HCT116 (cell line): ENCODE data around the gene ARVCF. TPM values are rescaled to one million over a fixed set of nuclear protein-coding genes. Genes with fewer than 3 reads are reported as not detected.

Source experiments
- ATAC-seq: fragments of 200-7000 bp; cut with Tn5 transposase; 2 replicates; pipeline ENCODE4 v1.9.1; 2020; ENCODE audit warnings: mild to moderate bottlenecking, moderate library complexity
- BruUV-seq: library from RNA; stranded (reverse); fragments of 400-500 nt; replicated peaks from 2 replicates; lab custom pipeline; 2021; lab: Mats Ljungman, UMichigan
- CTCF ChIA-PET: fragments of 300-600 bp; sonication (Branson Sonifier 250); formaldehyde crosslinking; loops from one replicate; lab custom pipeline; 2021; ENCODE audit warnings: antibody characterized with exemption; lab: Charles Lee
- POLR2A ChIA-PET: fragments of 300-600, 350-600 bp; sonication (Branson Sonifier 250); formaldehyde crosslinking; loops from one replicate; lab custom pipeline; 2021; ENCODE audit warnings: antibody characterized with exemption; lab: Charles Lee
- RAD21 ChIA-PET, 2 experiments: fragments of 300-600 bp; sonication (Branson Sonifier 250); formaldehyde crosslinking; loops; one replicate each; lab custom pipeline; 2023; ENCODE audit warnings: low total read pairs in 2 of 2; ENCODE audit not compliant: uncharacterized antibody in 2 of 2, unreplicated experiment in 2 of 2, low non-redundant PET in 1 of 2; lab: Charles Lee
- DNase-seq: peaks from one replicate; pipeline ENCODE4 v3.0.0-alpha.2; 2010; ENCODE audit warnings: low read depth, low spot score
- H2AFZ ChIP-seq: fragments of 200-600 bp; shearing (Covaris generic), sonication (generic); 2 replicates; pipeline ENCODE4 v1.6.1; 2017; ENCODE audit warnings: low read depth, mixed run types, mixed read lengths, antibody characterized with exemption, low read length; ENCODE audit not compliant: poor library complexity, severe bottlenecking
- H3K27ac ChIP-seq: 2 replicates; pipeline ENCODE4 v1.5.1; 2012; ENCODE audit warnings: low read depth, low read length
- H3K27me3 ChIP-seq: fragments of 200-600 bp; sonication (generic); 2 replicates; pipeline ENCODE4 v1.6.1; 2016; ENCODE audit warnings: mixed run types, low read length, mixed read lengths; ENCODE audit not compliant: insufficient read depth
- H3K36me3 ChIP-seq, 2 experiments: fragments of 200-500 bp in 1 of 2; fragments of 200-600 bp in 1 of 2; sonication (Bioruptor generic) in 1 of 2; sonication (generic) in 1 of 2; 2 replicates each; pipeline versions ENCODE4 v1.5.1 to v1.6.1; 2014 to 2016; ENCODE audit warnings: low read length in 2 of 2, inconsistent platforms in 1 of 2, mixed read lengths in 1 of 2, mixed run types in 1 of 2; ENCODE audit not compliant: insufficient read depth in 2 of 2, control insufficient read depth in 1 of 2
- H3K4me1 ChIP-seq, 2 experiments: fragments of 200-600 bp in 1 of 2; sonication (generic) in 1 of 2; 2 replicates each; pipeline versions ENCODE4 v1.5.1 to v1.6.1; 2012 to 2017; ENCODE audit warnings: low read length in 2 of 2, inconsistent platforms in 1 of 2, mild to moderate bottlenecking in 1 of 2, mixed read lengths in 1 of 2, mixed run types in 1 of 2, moderate library complexity in 1 of 2; ENCODE audit not compliant: insufficient read depth in 2 of 2, control insufficient read depth in 1 of 2
- H3K4me2 ChIP-seq: fragments of 200-600 bp; sonication (generic); 2 replicates; pipeline ENCODE4 v1.6.1; 2017; ENCODE audit warnings: mixed run types, low read length, mixed read lengths
- H3K4me3 ChIP-seq, 2 experiments: fragments of 200-600 bp in 1 of 2; sonication (generic) in 1 of 2; replicated peaks in 1 of 2; 2 replicates each; pipeline ENCODE4 v1.5.1; 2011 to 2016; ENCODE audit warnings: low read length in 2 of 2, control low read depth in 1 of 2, low read depth in 1 of 2, mild to moderate bottlenecking in 1 of 2, mixed read lengths in 1 of 2, mixed run types in 1 of 2
- H3K79me2 ChIP-seq: fragments of 200-600 bp; sonication (generic); 2 replicates; pipeline ENCODE4 v1.6.1; 2017; ENCODE audit warnings: mild to moderate bottlenecking, mixed run types, low read length, moderate library complexity, mixed read lengths; ENCODE audit not compliant: insufficient read depth
- H3K9ac ChIP-seq: fragments of 200-600 bp; sonication (generic); 2 replicates; pipeline ENCODE4 v1.6.1; 2016; ENCODE audit warnings: low read length, mixed read lengths
- H3K9me2 ChIP-seq: fragments of 200-600 bp; sonication (generic), shearing (Covaris generic); 2 replicates; pipeline ENCODE4 v1.6.1; 2017; ENCODE audit warnings: mixed run types, mild to moderate bottlenecking, moderate library complexity; ENCODE audit not compliant: insufficient read depth
- H3K9me3 ChIP-seq, 2 experiments: fragments of 200-500 bp in 1 of 2; fragments of 200-600 bp in 1 of 2; sonication (Bioruptor generic) in 1 of 2; sonication (generic) in 1 of 2; 2 replicates each; pipeline ENCODE4 v1.6.1; 2014 to 2017; ENCODE audit warnings: low read length in 2 of 2, mixed read lengths in 2 of 2, inconsistent platforms in 1 of 2, low read depth in 1 of 2, mild to moderate bottlenecking in 1 of 2, mixed run types in 1 of 2, moderate library complexity in 1 of 2; ENCODE audit not compliant: control insufficient read depth in 1 of 2, insufficient read depth in 1 of 2
- H4K20me1 ChIP-seq: fragments of 200-600 bp; sonication (generic), shearing (Covaris generic); 2 replicates; pipeline ENCODE4 v1.6.1; 2017; ENCODE audit warnings: mixed run types, mild to moderate bottlenecking, moderate library complexity; ENCODE audit not compliant: insufficient read depth
- CBX3 ChIP-seq: IDR thresholded peaks from 2 replicates; pipeline ENCODE4 v1.6.1; 2012; ENCODE audit warnings: low read depth
- CEBPB ChIP-seq: IDR thresholded peaks from 2 replicates; pipeline ENCODE4 v1.6.1; 2012; ENCODE audit warnings: low read depth
- ELF1 ChIP-seq: IDR thresholded peaks from 2 replicates; pipeline ENCODE4 v1.6.1; 2012; ENCODE audit warnings: low read depth, borderline replicate concordance
- EZH2 ChIP-seq: fragments of 200-600 bp; sonication (generic); IDR thresholded peaks from 2 replicates; pipeline ENCODE4 v1.6.1; 2017; ENCODE audit warnings: antibody characterized with exemption, mixed run types
- JUND ChIP-seq: IDR thresholded peaks from 2 replicates; pipeline ENCODE4 v1.6.1; 2012
- POLR2A ChIP-seq: IDR thresholded peaks from 2 replicates; pipeline ENCODE4 v1.7.0; 2011; ENCODE audit warnings: borderline replicate concordance; ENCODE audit not compliant: insufficient read depth, insufficient read length; ENCODE audit errors: extremely low read depth
- POLR2AphosphoS5 ChIP-seq: IDR thresholded peaks from 2 replicates; pipeline ENCODE4 v1.6.1; 2011; ENCODE audit warnings: mild to moderate bottlenecking, low read depth, low read length, moderate library complexity
- RAD21 ChIP-seq: IDR thresholded peaks from 2 replicates; pipeline ENCODE4 v1.6.1; 2012; ENCODE audit warnings: low read depth, mild to moderate bottlenecking
- SIN3A ChIP-seq: IDR thresholded peaks from 2 replicates; pipeline ENCODE4 v1.6.1; 2012; ENCODE audit warnings: low read depth
- SP1 ChIP-seq: IDR thresholded peaks from 2 replicates; pipeline ENCODE4 v1.6.1; 2012; ENCODE audit warnings: low read depth
- SRF ChIP-seq: IDR thresholded peaks from 2 replicates; pipeline ENCODE4 v1.6.1; 2012; ENCODE audit warnings: low read depth
- TCF7L2 ChIP-seq: IDR thresholded peaks from 2 replicates; pipeline ENCODE4 v1.7.0; 2011; ENCODE audit warnings: borderline replicate concordance, inconsistent platforms; ENCODE audit not compliant: insufficient read depth, insufficient read length; ENCODE audit errors: extremely low read depth
- ZFX ChIP-seq: fragments of 450-650 bp; IDR thresholded peaks from 2 replicates; pipeline ENCODE4 v1.6.1; 2017
- ZNF274 ChIP-seq: fragments of 200-500 bp; sonication (Bioruptor generic); IDR thresholded peaks from 2 replicates; pipeline ENCODE4 v1.6.1; 2014; ENCODE audit warnings: mild to moderate bottlenecking, low read depth, low read length, inconsistent platforms
- intact Hi-C: fragments of 100-400 bp; cut with micrococcal nuclease; formaldehyde crosslinking; loops from 2 replicates; pipeline ENCODE4 v1.10.0; 2022
- total RNA-seq: library from RNA; stranded (reverse); gene quantifications from one replicate; pipeline ENCODE4 v1.2.1, GENCODE V29; 2021; ENCODE audit not compliant: unreplicated experiment
- TF ChIP-seq, protein P1 (sequence below): IDR thresholded peaks from 2 replicates; pipeline ENCODE4 v1.6.1; 2012; ENCODE audit warnings: low read depth
- TF ChIP-seq, protein P2 (sequence below): IDR thresholded peaks from 2 replicates; pipeline ENCODE4 v1.6.1; 2012
- TF ChIP-seq, protein P3 (sequence below): IDR thresholded peaks from 2 replicates; pipeline ENCODE4 v1.6.1; 2012

The ARVCF gene
- total RNA-seq, 1 experiment from 2014 or later, result 42.8 TPM

- H3K4me1 ChIP-seq, result peaks cover 18 to 31% of the 10 kb centered on the region in 2 experiments; a peak in 3 of 4 replicates
- no peak for DNase-seq
- H3K36me3 ChIP-seq, result no peaks in the 10 kb centered on the region
- CTCF ChIA-PET, result no interaction called here
- H2AFZ ChIP-seq, result no peak overlapping the region
- peak overlapping the region; percentile 98 for H3K4me2 ChIP-seq
- TF ChIP-seq TCF7L2 (no peak), CBX3 (no peak)
- ATAC-seq, result no peak
- intact Hi-C loops, result no loop called here
- no peaks in the 10 kb centered on the region for H3K9me2 ChIP-seq
- H3K27me3 ChIP-seq, result no peaks in the 10 kb centered on the region
- peak overlapping the region; percentile 77 for H3K9ac ChIP-seq
- no peaks in the 10 kb centered on the region for H3K79me2 ChIP-seq
- TSS peak; percentile 48 for BruUV-seq
- POLR2A ChIA-PET, result no interaction called here
- no peaks in the 10 kb centered on the region for H3K9me3 ChIP-seq
- no peaks in the 10 kb centered on the region for H4K20me1 ChIP-seq
- RAD21 ChIA-PET, result no interaction called here
- H3K27ac ChIP-seq, result peak overlapping the region; percentile 9; the same call in 1 of the 2 replicates
- peak overlapping the region; percentile 66 to 81 for H3K4me3 ChIP-seq
These were observed 1.4 kb downstream of the ARVCF start for GRCh38 chr22:20015187-20015625.

- H3K9ac ChIP-seq, result no peak overlapping the region
- no peaks in the 10 kb centered on the region for H3K27me3 ChIP-seq
- DNase-seq (no peak), ATAC-seq (no peak)
- peaks cover 17 to 28% of the 10 kb centered on the region in 2 experiments; a peak in 3 of 4 replicates for H3K4me1 ChIP-seq
- no peaks in the 10 kb centered on the region for H3K36me3 ChIP-seq
- no peak overlapping the region for H3K27ac ChIP-seq
- H3K9me2 ChIP-seq, result no peaks in the 10 kb centered on the region
- ChIA-PET POLR2A (no interaction called here), CTCF (no interaction called here), RAD21 (no interaction called here)
- H3K79me2 ChIP-seq, result no peaks in the 10 kb centered on the region
- BruUV-seq, result no TSS peak
- H3K4me3 ChIP-seq, result no peak overlapping the region
- H3K4me2 ChIP-seq, result peak overlapping the region; percentile 98
- no peaks in the 10 kb centered on the region for H3K9me3 ChIP-seq
- no peak overlapping the region for H2AFZ ChIP-seq
- no peaks in the 10 kb centered on the region for H4K20me1 ChIP-seq
- intact Hi-C loops, result loop anchor here (5.0 kb wide), 1 partner anchor 42 kb away; no protein-coding TSS in a partner anchor
- TF ChIP-seq ZFX (no peak), SIN3A (no peak), ZNF274 (no peak), JUND (no peak), EZH2 (no peak), POLR2A (no peak), SP1 (no peak), CEBPB (no peak), SRF (no peak), RAD21 (no peak), POLR2AphosphoS5 (no peak), ELF1 (no peak), CBX3 (no peak)
- TF ChIP-seq, protein P1, sequence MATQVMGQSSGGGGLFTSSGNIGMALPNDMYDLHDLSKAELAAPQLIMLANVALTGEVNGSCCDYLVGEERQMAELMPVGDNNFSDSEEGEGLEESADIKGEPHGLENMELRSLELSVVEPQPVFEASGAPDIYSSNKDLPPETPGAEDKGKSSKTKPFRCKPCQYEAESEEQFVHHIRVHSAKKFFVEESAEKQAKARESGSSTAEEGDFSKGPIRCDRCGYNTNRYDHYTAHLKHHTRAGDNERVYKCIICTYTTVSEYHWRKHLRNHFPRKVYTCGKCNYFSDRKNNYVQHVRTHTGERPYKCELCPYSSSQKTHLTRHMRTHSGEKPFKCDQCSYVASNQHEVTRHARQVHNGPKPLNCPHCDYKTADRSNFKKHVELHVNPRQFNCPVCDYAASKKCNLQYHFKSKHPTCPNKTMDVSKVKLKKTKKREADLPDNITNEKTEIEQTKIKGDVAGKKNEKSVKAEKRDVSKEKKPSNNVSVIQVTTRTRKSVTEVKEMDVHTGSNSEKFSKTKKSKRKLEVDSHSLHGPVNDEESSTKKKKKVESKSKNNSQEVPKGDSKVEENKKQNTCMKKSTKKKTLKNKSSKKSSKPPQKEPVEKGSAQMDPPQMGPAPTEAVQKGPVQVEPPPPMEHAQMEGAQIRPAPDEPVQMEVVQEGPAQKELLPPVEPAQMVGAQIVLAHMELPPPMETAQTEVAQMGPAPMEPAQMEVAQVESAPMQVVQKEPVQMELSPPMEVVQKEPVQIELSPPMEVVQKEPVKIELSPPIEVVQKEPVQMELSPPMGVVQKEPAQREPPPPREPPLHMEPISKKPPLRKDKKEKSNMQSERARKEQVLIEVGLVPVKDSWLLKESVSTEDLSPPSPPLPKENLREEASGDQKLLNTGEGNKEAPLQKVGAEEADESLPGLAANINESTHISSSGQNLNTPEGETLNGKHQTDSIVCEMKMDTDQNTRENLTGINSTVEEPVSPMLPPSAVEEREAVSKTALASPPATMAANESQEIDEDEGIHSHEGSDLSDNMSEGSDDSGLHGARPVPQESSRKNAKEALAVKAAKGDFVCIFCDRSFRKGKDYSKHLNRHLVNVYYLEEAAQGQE, result no peak
- TF ChIP-seq, protein P2, sequence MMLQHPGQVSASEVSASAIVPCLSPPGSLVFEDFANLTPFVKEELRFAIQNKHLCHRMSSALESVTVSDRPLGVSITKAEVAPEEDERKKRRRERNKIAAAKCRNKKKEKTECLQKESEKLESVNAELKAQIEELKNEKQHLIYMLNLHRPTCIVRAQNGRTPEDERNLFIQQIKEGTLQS, result no peak
- TF ChIP-seq, protein P3, sequence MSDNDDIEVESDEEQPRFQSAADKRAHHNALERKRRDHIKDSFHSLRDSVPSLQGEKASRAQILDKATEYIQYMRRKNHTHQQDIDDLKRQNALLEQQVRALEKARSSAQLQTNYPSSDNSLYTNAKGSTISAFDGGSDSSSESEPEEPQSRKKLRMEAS, result no peak
These were observed 2.0 kb downstream of the ARVCF start for GRCh38 chr22:20014526-20015186.
